CD4-positive, alpha-beta memory T cell (primary cell): Measurements from ENCODE around the gene REXO1. TPM values are rescaled to one million over a fixed set of nuclear protein-coding genes. Genes with fewer than 3 reads are reported as not detected.
"Not testable (repeated sequence)": the region's sequence is repeated elsewhere in the genome, so short reads cannot be mapped to it uniquely, and the experiment has no call there.

Source experiments
- CTCF ChIA-PET: fragments of 350-600 bp; sonication (Branson Sonifier 250); formaldehyde crosslinking; loops from one replicate; lab custom pipeline; 2021; ENCODE audit warnings: inconsistent platforms; ENCODE audit not compliant: partially characterized antibody; lab: Charles Lee
- POLR2A ChIA-PET: fragments of 350-600 bp; sonication (Branson Sonifier 250); formaldehyde crosslinking; loops from one replicate; lab custom pipeline; 2021; ENCODE audit not compliant: partially characterized antibody; lab: Charles Lee
- DNase-seq, 5 donors: peaks; one replicate each; pipeline versions ENCODE4 v3.0.0 to v3.0.0-alpha.2; 2020 to 2022; ENCODE audit warnings: mixed read lengths in 1 of 5
- H3K27ac ChIP-seq: one replicate; pipeline ENCODE4 v1.7.0; 2013; ENCODE audit warnings: low read depth, low read length
- H3K27me3 ChIP-seq: 2 replicates; pipeline ENCODE4 v1.7.0; 2013; ENCODE audit warnings: mild to moderate bottlenecking, low read length, moderate library complexity; ENCODE audit not compliant: insufficient read depth
- H3K36me3 ChIP-seq: 2 replicates; pipeline ENCODE4 v1.7.0; 2013; ENCODE audit warnings: mild to moderate bottlenecking, low read length, moderate library complexity; ENCODE audit not compliant: insufficient read depth
- H3K4me1 ChIP-seq: 2 replicates; pipeline ENCODE4 v1.7.0; 2013; ENCODE audit warnings: mild to moderate bottlenecking, low read length, moderate library complexity; ENCODE audit not compliant: insufficient read depth
- H3K4me3 ChIP-seq, 2 donors: one replicate each; pipeline ENCODE4 v1.7.0; 2013; ENCODE audit warnings: low read length in 2 of 2, mild to moderate bottlenecking in 1 of 2
- H3K9me3 ChIP-seq, 2 donors: one replicate each; pipeline ENCODE4 v1.7.0; 2013; ENCODE audit warnings: low read length in 2 of 2, control low read depth in 1 of 2; ENCODE audit not compliant: control insufficient read depth in 1 of 2
- H3K27ac Mint-ChIP-seq, 7 donors: one replicate each; pipeline ENCODE4 v1.8.0; 2020 to 2021; ENCODE audit warnings: mixed read lengths in 7 of 7, mild to moderate bottlenecking in 6 of 7, inconsistent platforms in 3 of 7, moderate library complexity in 3 of 7
- H3K27me3 Mint-ChIP-seq, 2 donors: one replicate each; pipeline ENCODE4 v1.8.0; 2020 to 2021; ENCODE audit warnings: mixed read lengths in 2 of 2
- H3K36me3 Mint-ChIP-seq, 2 donors: one replicate each; pipeline ENCODE4 v1.8.0; 2020 to 2021; ENCODE audit warnings: mixed read lengths in 2 of 2, inconsistent platforms in 1 of 2, mild to moderate bottlenecking in 1 of 2
- H3K4me1 Mint-ChIP-seq, 4 donors: one replicate each; pipeline ENCODE4 v1.8.0; 2020 to 2021; ENCODE audit warnings: mixed read lengths in 4 of 4, mild to moderate bottlenecking in 1 of 4
- H3K4me3 Mint-ChIP-seq, 8 donors: one replicate each; pipeline ENCODE4 v1.8.0; 2020 to 2021; ENCODE audit warnings: mixed read lengths in 8 of 8, mild to moderate bottlenecking in 7 of 8, moderate library complexity in 6 of 8, inconsistent platforms in 3 of 8
- H3K9me3 Mint-ChIP-seq, 8 donors: one replicate each; pipeline ENCODE4 v1.8.0; 2020 to 2021; ENCODE audit warnings: mixed read lengths in 8 of 8, mild to moderate bottlenecking in 5 of 8, inconsistent platforms in 3 of 8, moderate library complexity in 1 of 8
- intact Hi-C: fragments of 100-400 bp; cut with micrococcal nuclease; formaldehyde crosslinking; loops from one replicate; pipeline ENCODE4 v1.15.1; 2023
- polyA plus RNA-seq, 2 donors: library from polyadenylated mRNA; unstranded; fragments of 300-500 nt; fragmentation: Illumina TruSeq; gene quantifications; one replicate each; pipeline ENCODE4 v1.2.3, GENCODE V29; 2021
- total RNA-seq, 2 experiments: library from RNA; stranded (reverse); gene quantifications; one replicate each; pipeline ENCODE4 v1.2.3, GENCODE V29; 2021

The REXO1 gene
- total and polyA plus RNA-seq, 4 experiments from 2014 or later = 1.5 to 57.3 (median 34.5) TPM

DNA sequence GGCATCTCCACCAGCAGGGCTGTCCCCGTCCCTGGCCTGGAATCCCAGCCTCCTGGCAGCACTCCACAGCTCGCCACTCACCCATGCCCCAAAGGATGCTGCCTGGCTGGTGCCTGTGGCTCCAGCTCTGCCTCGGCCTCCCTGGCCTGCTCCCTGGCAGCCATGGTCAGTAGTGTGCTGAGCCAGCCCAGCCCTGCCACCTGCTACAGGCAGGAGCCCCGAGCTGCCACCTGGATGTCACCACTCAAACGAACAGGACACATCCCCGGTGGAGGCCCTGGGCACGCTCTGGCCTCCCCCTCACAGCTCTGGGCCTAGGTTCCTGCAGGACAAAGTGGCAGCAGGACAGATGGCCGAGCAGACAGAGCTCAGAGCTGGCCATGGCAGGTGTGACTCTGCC is 30.3 kb upstream of the REXO1 start:
- DNase-seq, POLR2A ChIA-PET, H3K9me3 ChIP-seq, intact Hi-C loops, H3K27ac ChIP-seq, H3K36me3 ChIP-seq, CTCF ChIA-PET, H3K27me3 ChIP-seq, H3K27me3 Mint-ChIP-seq, H3K9me3 Mint-ChIP-seq, H3K4me3 ChIP-seq: not testable (repeated sequence)
- Mint-ChIP-seq H3K4me1 (peaks cover 21 to 51% (median 36%) of the 10 kb centered on the region in 4 donors), H3K36me3 (peaks cover 6 to 32% of the 10 kb centered on the region in 2 donors), H3K27ac (peak overlapping the region in 3 of 7 donors; percentile 36 to 48 (median 38)), H3K4me3 (peak overlapping the region in 2 of 8 donors; percentile 17 to 25)
- peaks cover 48% of the 10 kb centered on the region for H3K4me1 ChIP-seq

DNA sequence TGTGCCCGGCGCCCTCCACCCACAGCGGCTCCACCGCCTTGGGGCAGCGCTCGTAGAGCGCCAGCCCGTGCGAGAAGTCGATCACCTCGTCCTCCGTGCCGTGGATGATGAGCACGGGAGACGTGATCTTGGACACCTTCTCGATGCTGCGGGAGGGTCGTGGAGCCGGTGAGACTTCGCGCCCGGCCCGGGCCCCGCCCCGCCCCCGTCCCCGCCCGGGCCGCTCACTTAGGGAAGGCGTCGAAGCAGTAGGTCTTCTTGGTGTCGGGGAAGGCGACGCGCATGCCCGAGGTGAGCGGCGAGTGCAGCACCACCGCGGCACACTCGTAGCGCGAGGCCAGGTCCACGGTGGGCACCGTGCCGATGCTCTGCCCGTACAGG is 29.0 kb upstream of the REXO1 start:
- peaks cover 49% of the 10 kb centered on the region for H3K4me1 ChIP-seq
- H3K27ac Mint-ChIP-seq, H3K36me3 ChIP-seq, intact Hi-C loops, H3K27me3 Mint-ChIP-seq, H3K4me3 Mint-ChIP-seq, H3K9me3 Mint-ChIP-seq, H3K27me3 ChIP-seq, H3K9me3 ChIP-seq, H3K27ac ChIP-seq, DNase-seq, H3K4me3 ChIP-seq: not testable (repeated sequence)
- ChIA-PET POLR2A (interaction anchor here (1.1 to 4.1 kb wide), 6 partner anchors 8 to 53 kb away, joined by 4 to 60 read pairs (median 26); partner anchors contain the start of genes ABHD17A and KLF16), CTCF (interaction anchor here (1.6 to 2.9 kb wide), 2 partner anchors 11 to 13 kb away, joined by 4 to 9 read pairs; no protein-coding TSS in a partner anchor)
- peaks cover 13 to 45% (median 23%) of the 10 kb centered on the region in 4 donors for H3K4me1 Mint-ChIP-seq
- H3K36me3 Mint-ChIP-seq = peaks cover 3 to 25% of the 10 kb centered on the region in 2 donors

DNA sequence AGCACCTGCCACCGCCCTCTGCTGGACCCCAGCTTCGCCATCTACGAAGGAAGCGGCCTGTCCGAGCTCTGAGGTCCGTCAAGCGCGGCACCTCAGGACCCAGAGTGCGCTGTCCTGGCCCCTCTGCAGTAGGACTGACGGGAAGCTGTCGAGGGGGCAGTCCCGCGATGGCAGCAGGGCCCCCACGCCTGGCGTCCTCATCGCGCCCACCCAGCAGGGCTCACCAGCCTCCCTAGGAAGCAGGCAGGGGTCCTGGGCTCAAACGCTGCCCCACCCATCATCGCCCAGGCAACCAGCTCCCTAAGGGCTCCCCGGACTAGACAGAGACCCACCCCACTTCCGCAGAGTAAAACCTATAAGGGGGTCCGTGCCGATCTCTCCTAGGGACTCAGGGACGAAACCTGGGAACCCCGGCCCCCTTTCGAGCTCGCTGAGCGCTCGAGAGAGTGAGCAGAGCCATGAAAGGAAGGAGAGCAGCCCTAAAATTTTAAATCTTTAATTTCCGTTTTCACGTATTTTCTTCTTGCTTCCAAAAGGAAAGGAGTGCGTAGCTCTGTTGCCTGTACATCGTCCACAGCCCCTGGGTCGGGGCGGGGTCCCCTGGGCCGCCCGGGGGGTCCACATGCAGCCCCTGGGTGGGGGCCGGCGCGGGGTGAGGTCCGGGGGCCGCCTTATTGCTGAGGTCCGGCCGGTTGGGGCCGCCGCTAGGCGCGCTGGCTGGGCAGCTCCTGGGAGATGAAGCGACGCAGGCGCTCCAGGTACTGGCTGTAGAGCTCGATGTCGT is 28.4 kb upstream of the REXO1 start:
- H3K36me3 Mint-ChIP-seq = peaks cover 3 to 21% of the 10 kb centered on the region in 2 donors
- not testable (repeated sequence) for H3K27me3 ChIP-seq, H3K27me3 Mint-ChIP-seq, H3K36me3 ChIP-seq, H3K9me3 ChIP-seq, H3K9me3 Mint-ChIP-seq, DNase-seq
- intact Hi-C loops = loop anchor here (1.0 kb wide), 3 partner anchors 9 to 29 kb away; partner anchors contain the start of genes ABHD17A, ADAT3 and SCAMP4
- peak overlapping the region; percentile 88 to 97 (median 95) for H3K27ac Mint-ChIP-seq
- H3K27ac ChIP-seq = peak overlapping the region; percentile 92
- POLR2A ChIA-PET = interaction anchor here (0.5 to 4.1 kb wide), 17 partner anchors 8 to 275 kb away, joined by 3 to 60 read pairs (median 4); partner anchors contain the start of genes ABHD17A, AP3D1 and KLF16
- peak overlapping the region; percentile 88 to 99 (median 97) for H3K4me3 Mint-ChIP-seq
- H3K4me1 ChIP-seq = peaks cover 44% of the 10 kb centered on the region
- peak overlapping the region; percentile 57 to 97 for H3K4me3 ChIP-seq
- CTCF ChIA-PET = interaction anchor here (0.8 to 2.9 kb wide), 4 partner anchors 8 to 18 kb away, joined by 3 to 9 read pairs (median 4); partner anchors contain the start of gene ABHD17A
- peaks cover 12 to 41% (median 20%) of the 10 kb centered on the region in 4 donors for H3K4me1 Mint-ChIP-seq

DNA sequence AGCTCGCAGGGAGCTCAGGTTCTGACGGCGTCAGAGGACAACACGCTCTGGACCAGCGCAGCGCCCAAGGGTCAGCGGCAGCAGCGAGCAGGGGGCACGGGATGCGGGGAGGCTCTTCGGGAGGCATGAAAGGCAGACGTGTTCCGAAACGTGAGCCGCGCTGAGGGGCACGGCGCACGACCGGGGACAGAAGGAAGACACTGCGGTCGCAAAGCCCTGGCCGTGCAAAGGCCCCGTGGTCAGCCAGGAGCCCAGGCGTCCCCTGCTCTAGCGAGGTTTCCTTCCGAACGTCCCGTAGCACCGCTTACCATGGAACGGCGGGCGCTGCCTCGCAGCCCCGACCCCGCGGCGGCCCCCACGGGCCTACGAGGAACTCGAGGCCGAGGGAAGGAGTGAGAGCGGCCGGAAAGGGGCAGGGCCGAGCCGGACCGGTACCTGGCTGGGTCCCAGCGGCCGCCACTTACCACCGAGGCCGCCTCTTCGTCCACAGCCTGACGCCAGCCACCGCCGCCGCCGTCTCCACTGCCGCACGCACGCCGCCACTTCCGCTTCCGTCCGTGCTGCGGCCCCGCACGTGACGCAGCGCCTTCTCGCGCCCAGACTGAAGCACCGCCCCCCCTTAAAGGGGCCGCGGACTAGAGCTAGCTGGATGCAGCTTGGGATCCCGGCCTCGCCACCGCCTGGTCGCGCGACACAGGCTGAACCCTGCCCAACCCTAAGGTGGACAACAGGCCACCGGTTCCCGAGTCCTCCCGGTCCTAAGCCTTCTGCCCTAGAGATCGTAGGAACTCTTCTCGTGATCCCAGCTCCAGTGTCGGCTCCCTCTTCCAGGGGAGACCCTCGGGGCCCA is 27.6 kb upstream of the REXO1 start:
- Histone ChIP-seq H3K36me3 (peaks cover 7% of the 10 kb centered on the region), H3K9me3 (no peaks in the 10 kb centered on the region), H3K4me3 (peak overlapping the region; percentile 94 to 97), H3K27ac (peak overlapping the region; percentile 92), H3K4me1 (peaks cover 46% of the 10 kb centered on the region), H3K27me3 (no peaks in the 10 kb centered on the region)
- intact Hi-C loops = loop anchor here (1.0 kb wide), 3 partner anchors 9 to 29 kb away; partner anchors contain the start of genes ABHD17A, ADAT3 and SCAMP4
- Mint-ChIP-seq H3K36me3 (peaks cover 3 to 23% of the 10 kb centered on the region in 2 donors), H3K27me3 (no peaks in the 10 kb centered on the region), H3K4me3 (peak overlapping the region; percentile 93 to 99 (median 98)), H3K9me3 (no peaks in the 10 kb centered on the region), H3K27ac (peak overlapping the region; percentile 89 to 99 (median 98)), H3K4me1 (peaks cover 12 to 43% (median 20%) of the 10 kb centered on the region in 4 donors)
- peak; percentile 80 to 87 (median 85) for DNase-seq
- ChIA-PET POLR2A (interaction anchor here (0.5 to 4.1 kb wide), 22 partner anchors 9 to 276 kb away, joined by 3 to 60 read pairs (median 4); partner anchors contain the start of genes ABHD17A, ADAT3, AP3D1 and KLF16), CTCF (interaction anchor here (0.7 to 2.9 kb wide), 8 partner anchors 9 to 54 kb away, joined by 3 to 12 read pairs (median 4); partner anchors contain the start of gene ABHD17A)

DNA sequence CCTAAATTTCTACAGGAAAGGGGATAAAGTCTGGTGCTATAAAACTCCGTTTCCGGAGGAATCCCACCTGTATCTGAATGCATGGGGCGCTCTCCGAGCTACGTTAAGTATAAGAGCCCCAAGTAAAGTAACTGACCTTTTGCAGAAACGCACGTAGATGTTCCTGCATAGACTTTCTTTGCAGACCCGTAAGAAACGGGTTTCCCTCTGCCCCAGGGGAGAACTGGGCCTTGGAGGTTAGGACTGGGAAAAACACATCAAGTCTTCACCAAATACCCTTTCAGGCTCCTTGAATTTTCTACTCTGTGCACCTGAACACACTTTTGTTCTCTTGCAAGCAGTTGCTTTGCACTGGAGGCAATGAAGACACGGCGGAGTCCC is 27.0 kb upstream of the REXO1 start:
- intact Hi-C loops, H3K9me3 ChIP-seq, H3K36me3 ChIP-seq, H3K27me3 ChIP-seq, DNase-seq, H3K9me3 Mint-ChIP-seq, H3K27me3 Mint-ChIP-seq: not testable (repeated sequence)
- POLR2A ChIA-PET = interaction anchor here (0.8 to 4.1 kb wide), 12 partner anchors 10 to 67 kb away, joined by 3 to 60 read pairs (median 6); partner anchors contain the start of genes ABHD17A, ADAT3, KLF16 and SCAMP4
- Histone ChIP-seq H3K4me1 (peaks cover 40% of the 10 kb centered on the region), H3K4me3 (peak overlapping the region; percentile 94 to 97), H3K27ac (peak overlapping the region; percentile 92)
- Mint-ChIP-seq H3K4me3 (peak overlapping the region; percentile 93 to 99 (median 98)), H3K4me1 (peaks cover 12 to 44% (median 20%) of the 10 kb centered on the region in 4 donors), H3K36me3 (peaks cover 3 to 25% of the 10 kb centered on the region in 2 donors), H3K27ac (peak overlapping the region; percentile 89 to 99 (median 98))
- CTCF ChIA-PET = interaction anchor here (0.7 to 2.9 kb wide), 5 partner anchors 9 to 55 kb away, joined by 4 to 12 read pairs (median 4); no protein-coding TSS in a partner anchor

DNA sequence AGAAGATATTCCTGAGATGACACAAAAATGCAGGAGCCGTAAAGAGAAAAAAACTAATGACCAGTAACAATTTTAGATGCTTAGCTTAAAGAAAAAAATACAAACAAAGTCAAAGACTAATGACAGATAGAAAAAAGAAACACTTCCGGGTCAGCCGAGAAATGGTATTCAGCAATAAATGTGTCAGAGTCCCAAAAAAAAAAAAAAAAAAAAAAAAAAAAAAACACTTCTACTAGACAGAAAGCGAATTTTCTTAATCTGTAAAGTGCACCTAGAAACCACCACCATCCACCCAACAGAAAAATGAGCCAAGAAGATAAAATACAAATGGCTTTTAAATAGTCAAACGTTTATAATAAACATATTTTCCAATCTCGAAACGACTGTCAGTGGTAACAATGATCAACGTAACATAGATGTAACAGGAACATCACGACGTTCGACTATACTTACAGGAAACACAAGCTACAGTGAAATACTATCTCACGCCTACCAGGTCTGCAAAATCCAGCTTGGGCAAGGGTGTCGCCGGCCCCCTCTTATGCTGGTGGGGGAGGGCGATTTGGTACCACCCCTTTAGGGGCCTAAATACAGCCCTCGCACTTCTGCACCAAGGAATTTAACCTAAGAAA is 26.4 kb upstream of the REXO1 start:
- peak; percentile 60 to 71 (median 63) for DNase-seq
- H3K27ac Mint-ChIP-seq = peak overlapping the region; percentile 89 to 99 (median 98)
- H3K27me3 Mint-ChIP-seq = no peaks in the 10 kb centered on the region
- H3K4me1 Mint-ChIP-seq = peaks cover 13 to 44% (median 20%) of the 10 kb centered on the region in 4 donors
- peaks cover 3 to 27% of the 10 kb centered on the region in 2 donors for H3K36me3 Mint-ChIP-seq
- no peaks in the 10 kb centered on the region for H3K9me3 Mint-ChIP-seq
- CTCF ChIA-PET = interaction anchor here (0.7 to 2.9 kb wide), 7 partner anchors 8 to 55 kb away, joined by 3 to 12 read pairs (median 4); no protein-coding TSS in a partner anchor
- peak overlapping the region; percentile 92 for H3K27ac ChIP-seq
- H3K36me3 ChIP-seq = no peaks in the 10 kb centered on the region
- H3K27me3 ChIP-seq = no peaks in the 10 kb centered on the region
- intact Hi-C loops = no loop called here
- H3K4me3 ChIP-seq = peak overlapping the region; percentile 94 to 97
- peak overlapping the region; percentile 93 to 99 (median 98) for H3K4me3 Mint-ChIP-seq
- peaks cover 37% of the 10 kb centered on the region for H3K4me1 ChIP-seq
- H3K9me3 ChIP-seq = no peaks in the 10 kb centered on the region
- POLR2A ChIA-PET = interaction anchor here (0.8 to 4.1 kb wide), 11 partner anchors 9 to 68 kb away, joined by 3 to 60 read pairs (median 5); partner anchors contain the start of genes ABHD17A, ADAT3, KLF16 and SCAMP4
